ENCODE measurements around the gene MRAP2. TPM values are rescaled to one million over a fixed set of nuclear protein-coding genes. Genes with fewer than 3 reads are reported as not detected.
"Not testable (repeated sequence)": the region's sequence is repeated elsewhere in the genome, so short reads cannot be mapped to it uniquely, and the experiment has no call there.

Gene MRAP2
- total RNA-seq, 2 experiments from 2014 or later, result not detected

DNA sequence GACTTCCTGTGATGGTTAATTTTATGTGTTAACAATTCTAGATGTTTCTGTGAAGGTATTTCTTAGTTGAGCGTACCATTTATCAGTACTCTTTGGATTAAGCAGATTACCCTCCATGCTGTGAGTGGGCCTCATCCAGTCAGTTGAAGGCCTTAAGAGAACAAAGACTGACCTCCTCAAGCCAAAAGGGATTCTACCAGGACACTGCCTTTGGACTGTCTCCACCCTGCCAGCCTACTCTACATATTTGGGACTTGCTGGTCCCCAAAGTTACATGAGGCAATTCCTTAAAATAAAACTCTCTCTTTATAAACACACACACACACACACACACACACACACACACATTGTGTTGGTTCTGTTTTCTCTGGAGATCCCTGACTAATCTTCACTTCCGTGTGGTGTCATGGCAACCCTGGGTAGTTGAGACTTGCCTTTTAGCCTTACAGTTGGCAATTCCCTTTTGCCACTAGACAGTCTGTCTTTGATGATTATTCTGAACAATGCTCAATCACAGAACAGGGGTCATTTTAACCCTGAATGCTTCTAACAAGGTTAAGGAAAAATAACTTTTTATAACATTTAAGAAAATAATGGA, 32.2 kb downstream of the MRAP2 start:
- TF ChIP-seq CTCF (IDR thresholded peaks at IDR 0.05), result no peak
- H3K4me3 Mint-ChIP-seq, result no peak overlapping the region

DNA sequence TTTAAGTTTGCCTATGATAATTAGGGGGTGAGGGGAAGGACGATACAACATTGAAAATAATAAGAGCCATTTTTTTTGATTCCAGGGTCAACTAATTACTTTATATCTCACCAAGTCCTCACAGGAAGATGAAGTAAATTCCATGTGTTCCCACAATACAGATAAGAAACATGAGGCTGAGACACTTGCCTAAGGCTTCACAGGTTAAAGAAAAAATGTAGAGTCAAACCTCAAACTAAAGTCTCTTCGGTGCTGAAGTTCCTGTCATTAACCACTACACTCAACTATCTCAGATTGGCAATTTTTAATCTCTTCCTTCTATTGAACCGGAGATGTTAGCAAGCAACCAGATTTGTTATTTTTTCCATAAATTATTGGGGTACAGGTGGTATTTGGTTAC, 33.0 kb downstream of the MRAP2 start:
- no peaks in the 10 kb centered on the region for H3K27me3 Mint-ChIP-seq
- H3K4me1 ChIP-seq (ENCODE audit: insufficient read depth, low read length), result no peaks in the 10 kb centered on the region
- no peak for TF ChIP-seq CTCF (IDR thresholded peaks at IDR 0.05)
- no peak overlapping the region for H3K4me3 Mint-ChIP-seq
- no peaks in the 10 kb centered on the region for H3K4me1 Mint-ChIP-seq (ENCODE audit: low read depth)
- H3K36me3 ChIP-seq (ENCODE audit: insufficient read depth, low read length), result no peaks in the 10 kb centered on the region
- H3K27ac ChIP-seq (ENCODE audit: low read depth in 1 of 2, low read length in 2 of 2), result no peak overlapping the region
- intact Hi-C loops (cut with DNase I, micrococcal nuclease), result no loop called here
- DNase-seq, result no peak
- H3K9me3 Mint-ChIP-seq, result no peaks in the 10 kb centered on the region
- no peaks in the 10 kb centered on the region for H3K9me3 ChIP-seq (ENCODE audit: control insufficient read depth in 1 of 2, insufficient read depth in 1 of 2, low read length in 2 of 2)
- POLR2A ChIA-PET, result no interaction called here
- ATAC-seq (ENCODE audit: poor library complexity), result no peak
- no peak overlapping the region for H3K27ac Mint-ChIP-seq
- no peaks in the 10 kb centered on the region for H3K27me3 ChIP-seq (ENCODE audit: control insufficient read depth in 1 of 2, insufficient read depth in 2 of 2, low read length in 2 of 2)
- H3K4me3 ChIP-seq (ENCODE audit: low read length), result no peak overlapping the region
- H3K36me3 Mint-ChIP-seq (ENCODE audit: low read depth), result no peaks in the 10 kb centered on the region
- CTCF ChIA-PET, result no interaction called here

More for the DNA sequence above, 32.2 kb downstream of the MRAP2 start:
- H3K27me3 ChIP-seq (ENCODE audit: control insufficient read depth in 1 of 2, insufficient read depth in 2 of 2, low read length in 2 of 2), result no peaks in the 10 kb centered on the region
- no peaks in the 10 kb centered on the region for H3K9me3 Mint-ChIP-seq
- ChIA-PET CTCF (no interaction called here), POLR2A (no interaction called here)
- H3K4me3 ChIP-seq (ENCODE audit: low read length), result no peak overlapping the region
- no peak for DNase-seq
- H3K27ac ChIP-seq (ENCODE audit: low read depth in 1 of 2, low read length in 2 of 2), result no peak overlapping the region
- intact Hi-C loops (cut with DNase I, micrococcal nuclease), result no loop called here
- no peaks in the 10 kb centered on the region for H3K27me3 Mint-ChIP-seq
- no peaks in the 10 kb centered on the region for H3K4me1 ChIP-seq (ENCODE audit: insufficient read depth, low read length)
- no peaks in the 10 kb centered on the region for H3K36me3 ChIP-seq (ENCODE audit: insufficient read depth, low read length)
- no peak overlapping the region for H3K27ac Mint-ChIP-seq
- H3K9me3 ChIP-seq (ENCODE audit: control insufficient read depth in 1 of 2, insufficient read depth in 1 of 2, low read length in 2 of 2), result no peaks in the 10 kb centered on the region
- no peaks in the 10 kb centered on the region for H3K36me3 Mint-ChIP-seq (ENCODE audit: low read depth)
- no peaks in the 10 kb centered on the region for H3K4me1 Mint-ChIP-seq (ENCODE audit: low read depth)
- ATAC-seq (ENCODE audit: poor library complexity), result no peak

- H3K4me3 Mint-ChIP-seq; H3K4me1 ChIP-seq (ENCODE audit: insufficient read depth, low read length); H3K9me3 Mint-ChIP-seq; ATAC-seq (ENCODE audit: poor library complexity); H3K36me3 Mint-ChIP-seq (ENCODE audit: low read depth); H3K27me3 Mint-ChIP-seq; H3K4me3 ChIP-seq (ENCODE audit: low read length); H3K27me3 ChIP-seq (ENCODE audit: control insufficient read depth in 1 of 2, insufficient read depth in 2 of 2, low read length in 2 of 2); intact Hi-C loops (cut with DNase I, micrococcal nuclease); H3K27ac Mint-ChIP-seq; H3K36me3 ChIP-seq (ENCODE audit: insufficient read depth, low read length); CTCF ChIA-PET; H3K9me3 ChIP-seq (ENCODE audit: control insufficient read depth in 1 of 2, insufficient read depth in 1 of 2, low read length in 2 of 2); H3K27ac ChIP-seq (ENCODE audit: low read depth in 1 of 2, low read length in 2 of 2); H3K4me1 Mint-ChIP-seq (ENCODE audit: low read depth); DNase-seq; POLR2A ChIA-PET: not testable (repeated sequence)
Measured at GRCh38 chr6:84068873-84069272, 35.3 kb downstream of the MRAP2 start.

DNA sequence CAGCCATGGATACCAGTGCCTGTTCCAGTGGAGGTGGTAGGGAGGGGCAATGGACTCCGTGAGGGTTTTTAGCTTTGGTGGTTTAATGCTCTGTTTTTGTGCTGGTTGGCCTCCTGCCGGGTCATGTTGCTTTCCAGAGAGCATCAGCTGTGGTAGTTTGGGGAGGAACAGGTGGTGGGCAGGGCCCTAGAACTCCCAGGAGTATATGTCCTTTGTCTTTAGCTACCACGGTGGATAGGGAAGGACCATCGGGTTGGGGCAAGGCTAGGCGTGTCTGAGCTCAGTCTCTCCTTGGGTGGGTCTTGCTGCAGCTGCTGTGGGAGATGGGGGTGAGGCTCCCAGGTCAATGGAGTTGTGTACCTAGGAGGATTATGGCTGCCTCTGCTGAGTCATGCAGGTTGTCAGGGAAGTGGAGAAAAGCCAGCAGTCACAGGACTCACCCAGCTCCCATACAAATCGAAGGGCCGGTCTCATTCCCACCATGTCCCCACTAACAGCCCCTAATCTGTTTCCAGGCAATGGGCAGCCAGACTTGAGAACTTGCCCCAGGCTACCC, 38.9 kb downstream of the MRAP2 start:
- no peak overlapping the region for H3K4me3 ChIP-seq (ENCODE audit: low read length)
- H3K27me3 Mint-ChIP-seq, result peaks cover 9% of the 10 kb centered on the region
- H3K4me3 Mint-ChIP-seq, result no peak overlapping the region
- H3K36me3 ChIP-seq (ENCODE audit: insufficient read depth, low read length), result no peaks in the 10 kb centered on the region
- H3K9me3 ChIP-seq (ENCODE audit: control insufficient read depth in 1 of 2, insufficient read depth in 1 of 2, low read length in 2 of 2), result peaks cover 0 to 7% of the 10 kb centered on the region in 2 experiments
- no peaks in the 10 kb centered on the region for H3K36me3 Mint-ChIP-seq (ENCODE audit: low read depth)
- H3K27me3 ChIP-seq (ENCODE audit: control insufficient read depth in 1 of 2, insufficient read depth in 2 of 2, low read length in 2 of 2), result peaks cover 6% of the 10 kb centered on the region in 2 experiments
- no peak for TF ChIP-seq CTCF (IDR thresholded peaks at IDR 0.05)
- H3K27ac Mint-ChIP-seq, result no peak overlapping the region
- H3K27ac ChIP-seq (ENCODE audit: low read depth in 1 of 2, low read length in 2 of 2), result no peak overlapping the region
- ATAC-seq (ENCODE audit: poor library complexity), result no peak
- no peak for DNase-seq
- intact Hi-C loops (cut with DNase I, micrococcal nuclease), result no loop called here
- H3K9me3 Mint-ChIP-seq, result no peaks in the 10 kb centered on the region
- no peaks in the 10 kb centered on the region for H3K4me1 ChIP-seq (ENCODE audit: insufficient read depth, low read length)
- no peaks in the 10 kb centered on the region for H3K4me1 Mint-ChIP-seq (ENCODE audit: low read depth)
- CTCF ChIA-PET, result no interaction called here
- POLR2A ChIA-PET, result no interaction called here
